Subcutaneous abdominal adipose tissue (tissue), 5 donors: ENCODE measurements around the gene FAM78A.
A peak's percentile ranks its signal among the peaks of the same experiment; 100 is the strongest.

ENCODE experiments used
- H3K27ac ChIP-seq: one replicate; pipeline ENCODE4 v1.7.0; 2013; ENCODE audit warnings: low read depth, mild to moderate bottlenecking, inconsistent platforms, low read length, moderate library complexity
- H3K27me3 ChIP-seq, 5 donors: one replicate each; pipeline ENCODE4 v1.7.0; 2013; ENCODE audit warnings: low read length in 5 of 5, inconsistent platforms in 1 of 5; ENCODE audit not compliant: control insufficient read depth in 5 of 5, insufficient read depth in 4 of 5
- H3K36me3 ChIP-seq, 5 donors: one replicate each; pipeline ENCODE4 v1.7.0; 2013; ENCODE audit warnings: low read length in 5 of 5; ENCODE audit not compliant: control insufficient read depth in 5 of 5, insufficient read depth in 5 of 5
- H3K4me1 ChIP-seq, 5 donors: one replicate each; pipeline ENCODE4 v1.7.0; 2013; ENCODE audit warnings: low read length in 5 of 5, mild to moderate bottlenecking in 3 of 5, moderate library complexity in 1 of 5; ENCODE audit not compliant: control insufficient read depth in 5 of 5, insufficient read depth in 5 of 5
- H3K4me3 ChIP-seq, 5 donors: one replicate each; pipeline ENCODE4 v1.7.0; 2013; ENCODE audit warnings: low read length in 5 of 5, low read depth in 1 of 5
- H3K9ac ChIP-seq, 5 donors: one replicate each; pipeline ENCODE4 v1.7.0; 2013; ENCODE audit warnings: low read length in 5 of 5, mild to moderate bottlenecking in 4 of 5, moderate library complexity in 3 of 5
- H3K9me3 ChIP-seq, 5 donors: one replicate each; pipeline ENCODE4 v1.7.0; 2013; ENCODE audit warnings: low read length in 5 of 5; ENCODE audit not compliant: control insufficient read depth in 5 of 5
- donor health status: healthy.
- donor health status: healthy.
- donor health status: healthy.
- donor health status: healthy.
- donor health status: healthy.

Gene FAM78A

GRCh38 chr9:131302244-131303075, 26.1 kb upstream of the FAM78A start:
- Histone ChIP-seq H3K27ac (no peak overlapping the region), H3K9me3 (no peaks in the 10 kb centered on the region), H3K27me3 (no peaks in the 10 kb centered on the region), H3K9ac (peak overlapping the region in 1 of 5 donors; percentile 26), H3K4me1 (peaks cover 0 to 36% (median 14%) of the 10 kb centered on the region in 5 donors), H3K4me3 (no peak overlapping the region), H3K36me3 (no peaks in the 10 kb centered on the region)

GRCh38 chr9:131300444-131300843, 24.1 kb upstream of the FAM78A start:
- Histone ChIP-seq H3K36me3 (peaks cover 0 to 2% (median 0%) of the 10 kb centered on the region in 5 donors), H3K27ac (no peak overlapping the region), H3K9ac (no peak overlapping the region), H3K9me3 (no peaks in the 10 kb centered on the region), H3K4me1 (peaks cover 0 to 36% (median 14%) of the 10 kb centered on the region in 5 donors), H3K27me3 (no peaks in the 10 kb centered on the region), H3K4me3 (no peak overlapping the region)

DNA sequence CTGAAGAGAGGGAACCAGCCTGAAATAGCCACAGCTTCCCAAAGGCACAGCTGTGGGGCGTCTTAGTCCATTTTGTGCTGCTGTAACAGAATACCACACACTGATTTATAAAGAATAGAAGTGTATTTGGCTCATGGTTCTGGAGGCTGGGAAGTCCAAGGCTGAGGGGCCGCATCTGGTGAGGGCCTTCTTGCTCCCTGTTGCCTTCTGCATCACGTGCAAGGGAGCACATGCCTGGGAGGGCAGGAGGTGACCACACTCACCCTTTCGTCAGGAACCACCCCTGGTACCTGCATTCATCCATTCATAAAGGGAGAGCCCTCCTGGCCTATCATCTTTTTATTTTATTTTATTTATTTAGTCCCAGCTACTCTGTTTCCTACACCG, 23.6 kb upstream of the FAM78A start:
- no peak overlapping the region for H3K27ac ChIP-seq
- H3K4me1 ChIP-seq, result peaks cover 0 to 34% (median 14%) of the 10 kb centered on the region in 5 donors
- no peaks in the 10 kb centered on the region for H3K27me3 ChIP-seq
- no peak overlapping the region for H3K4me3 ChIP-seq
- no peaks in the 10 kb centered on the region for H3K9me3 ChIP-seq
- H3K36me3 ChIP-seq, result peaks cover 0 to 2% (median 0%) of the 10 kb centered on the region in 5 donors
- H3K9ac ChIP-seq, result no peak overlapping the region

GRCh38 chr9:131299346-131299960, 23.1 kb upstream of the FAM78A start:
- H3K9ac ChIP-seq, result no peak overlapping the region
- no peaks in the 10 kb centered on the region for H3K9me3 ChIP-seq

DNA sequence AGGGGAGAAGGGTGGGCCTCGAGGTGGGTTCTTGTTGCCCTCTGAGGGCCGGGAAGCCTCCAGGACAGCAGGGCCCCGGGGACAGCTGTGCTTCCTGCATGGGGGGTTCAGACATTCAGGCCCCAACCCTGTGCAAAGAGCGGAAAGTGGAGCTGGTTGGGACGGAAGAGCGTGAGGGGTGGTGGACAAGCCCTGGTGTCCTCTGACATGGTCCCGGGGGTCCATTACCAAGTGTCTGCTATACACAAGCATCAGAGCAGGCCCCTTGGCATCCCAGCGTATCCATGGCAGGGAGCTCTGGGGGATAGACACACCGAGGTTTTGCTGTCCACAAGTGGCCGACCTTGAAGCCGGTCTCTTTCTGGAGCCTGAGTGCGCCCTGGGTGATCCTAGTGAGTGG, 22.5 kb upstream of the FAM78A start:
- Histone ChIP-seq H3K27ac (no peak overlapping the region), H3K4me3 (no peak overlapping the region), H3K27me3 (no peaks in the 10 kb centered on the region), H3K36me3 (peaks cover 0 to 7% (median 2%) of the 10 kb centered on the region in 5 donors), H3K4me1 (peaks cover 0 to 23% (median 13%) of the 10 kb centered on the region in 5 donors), H3K9me3 (no peaks in the 10 kb centered on the region), H3K9ac (no peak overlapping the region)

More at GRCh38 chr9:131299346-131299960, 23.1 kb upstream of the FAM78A start:
- Histone ChIP-seq H3K27me3 (no peaks in the 10 kb centered on the region), H3K36me3 (peaks cover 0 to 2% (median 0%) of the 10 kb centered on the region in 5 donors), H3K27ac (no peak overlapping the region), H3K4me3 (no peak overlapping the region), H3K4me1 (peaks cover 0 to 29% (median 14%) of the 10 kb centered on the region in 5 donors)

GRCh38 chr9:131298341-131298740, 22.0 kb upstream of the FAM78A start:
- Histone ChIP-seq H3K36me3 (peaks cover 0 to 9% (median 2%) of the 10 kb centered on the region in 5 donors), H3K4me1 (peaks cover 0 to 20% (median 13%) of the 10 kb centered on the region in 5 donors), H3K4me3 (no peak overlapping the region), H3K27me3 (no peaks in the 10 kb centered on the region), H3K9ac (peak overlapping the region in 2 of 5 donors; percentile 20 to 47), H3K9me3 (no peaks in the 10 kb centered on the region), H3K27ac (no peak overlapping the region)

GRCh38 chr9:131297903-131298302, 21.6 kb upstream of the FAM78A start:
- Histone ChIP-seq H3K4me1 (peaks cover 0 to 19% (median 13%) of the 10 kb centered on the region in 5 donors), H3K36me3 (peaks cover 0 to 9% (median 2%) of the 10 kb centered on the region in 5 donors), H3K9ac (peak overlapping the region in 2 of 5 donors; percentile 20 to 47), H3K9me3 (no peaks in the 10 kb centered on the region), H3K4me3 (no peak overlapping the region), H3K27ac (no peak overlapping the region), H3K27me3 (no peaks in the 10 kb centered on the region)

DNA sequence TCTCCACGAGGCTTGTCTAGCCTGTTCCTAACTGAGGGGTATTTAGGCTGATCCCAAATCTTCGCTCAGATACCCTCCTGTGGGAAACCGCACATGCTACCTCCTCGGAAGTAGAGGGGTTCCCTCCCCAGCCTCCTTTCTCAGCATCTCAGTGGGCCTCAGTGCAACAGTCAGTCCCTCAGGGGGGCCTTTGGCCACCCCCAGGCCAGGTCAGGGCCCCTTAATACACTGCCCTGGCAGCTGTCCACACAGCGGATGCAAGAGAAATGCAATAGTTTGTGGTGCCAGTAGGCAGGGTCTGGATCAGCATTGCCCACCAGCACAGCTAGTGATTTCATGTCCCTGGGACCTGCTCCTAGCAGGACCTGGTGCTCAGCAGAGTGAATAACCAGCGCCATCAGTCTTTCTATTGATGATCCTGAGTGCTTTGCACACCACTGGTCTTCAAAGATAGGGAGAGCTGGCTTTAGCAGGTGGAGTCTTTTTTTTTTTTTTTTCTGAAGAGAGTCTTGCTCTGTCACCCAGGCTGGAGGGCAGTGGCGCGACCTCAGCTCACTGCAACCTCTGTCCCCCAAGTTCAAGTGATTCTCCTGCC, 20.7 kb upstream of the FAM78A start:
- Histone ChIP-seq H3K9me3 (no peaks in the 10 kb centered on the region), H3K36me3 (peaks cover 0 to 9% (median 2%) of the 10 kb centered on the region in 5 donors), H3K9ac (no peak overlapping the region), H3K27ac (no peak overlapping the region), H3K4me1 (peaks cover 0 to 13% (median 5%) of the 10 kb centered on the region in 5 donors), H3K4me3 (no peak overlapping the region), H3K27me3 (no peaks in the 10 kb centered on the region)

- no peaks in the 10 kb centered on the region for H3K27me3 ChIP-seq
- no peaks in the 10 kb centered on the region for H3K9me3 ChIP-seq
- peaks cover 0 to 16% (median 4%) of the 10 kb centered on the region in 5 donors for H3K4me1 ChIP-seq
- no peak overlapping the region for H3K4me3 ChIP-seq
- H3K27ac ChIP-seq, result no peak overlapping the region
- H3K9ac ChIP-seq, result no peak overlapping the region
- peaks cover 0 to 9% (median 2%) of the 10 kb centered on the region in 5 donors for H3K36me3 ChIP-seq
Observed at GRCh38 chr9:131296460-131296859, 20.1 kb upstream of the FAM78A start.

GRCh38 chr9:131292937-131293336, 16.6 kb upstream of the FAM78A start:
- H3K27me3 ChIP-seq, result no peaks in the 10 kb centered on the region
- no peaks in the 10 kb centered on the region for H3K9me3 ChIP-seq
- H3K9ac ChIP-seq, result no peak overlapping the region
- peaks cover 0 to 9% (median 2%) of the 10 kb centered on the region in 5 donors for H3K36me3 ChIP-seq
- no peak overlapping the region for H3K27ac ChIP-seq
- H3K4me1 ChIP-seq, result peaks cover 0 to 37% (median 23%) of the 10 kb centered on the region in 5 donors
- H3K4me3 ChIP-seq, result no peak overlapping the region
